Liver (tissue), 9 donors: ENCODE measurements around the gene ABHD3. TPM values are rescaled to one million over a fixed set of nuclear protein-coding genes. Genes with fewer than 3 reads are reported as not detected.

Source experiments
- DNase-seq: peaks from one replicate; pipeline ENCODE4 v3.0.0-alpha.2; 2017; ENCODE audit warnings: low spot score
- H3K27ac ChIP-seq, 2 donors: one replicate each; pipeline ENCODE4 v1.7.0; 2013; ENCODE audit warnings: inconsistent platforms in 2 of 2, low read length in 2 of 2, control low read depth in 1 of 2, low read depth in 1 of 2, mild to moderate bottlenecking in 1 of 2
- H3K27me3 ChIP-seq, 4 donors: one replicate each; pipeline versions ENCODE4 v1.6.1 to v1.7.0; 2013; ENCODE audit warnings: low read length in 3 of 4, inconsistent platforms in 1 of 4, mild to moderate bottlenecking in 1 of 4, moderate library complexity in 1 of 4; ENCODE audit not compliant: control insufficient read depth in 4 of 4, insufficient read depth in 4 of 4
- H3K36me3 ChIP-seq, 4 donors: one replicate each; pipeline versions ENCODE4 v1.6.1 to v1.7.0; 2013; ENCODE audit warnings: low read length in 3 of 4, mild to moderate bottlenecking in 3 of 4, low read depth in 1 of 4, moderate library complexity in 1 of 4; ENCODE audit not compliant: control insufficient read depth in 4 of 4, insufficient read depth in 3 of 4
- H3K4me1 ChIP-seq, 4 donors: one replicate each; pipeline versions ENCODE4 v1.6.1 to v1.7.0; 2013; ENCODE audit warnings: low read length in 3 of 4, mild to moderate bottlenecking in 3 of 4, moderate library complexity in 1 of 4; ENCODE audit not compliant: control insufficient read depth in 4 of 4, insufficient read depth in 4 of 4
- H3K4me3 ChIP-seq, 3 donors: one replicate each; pipeline versions ENCODE4 v1.6.1 to v1.7.0; 2013; ENCODE audit warnings: low read length in 3 of 3, control low read depth in 1 of 3, low read depth in 1 of 3, mild to moderate bottlenecking in 1 of 3
- H3K9ac ChIP-seq, 2 donors: one replicate each; pipeline ENCODE4 v1.7.0; 2013; ENCODE audit warnings: low read length in 2 of 2, mild to moderate bottlenecking in 2 of 2, moderate library complexity in 2 of 2, control low read depth in 1 of 2, low read depth in 1 of 2
- H3K9me3 ChIP-seq, 4 donors: one replicate each; pipeline versions ENCODE4 v1.6.1 to v1.7.0; 2013; ENCODE audit warnings: low read length in 3 of 4; ENCODE audit not compliant: control insufficient read depth in 4 of 4
- EGR1 ChIP-seq, 2 donors: IDR thresholded peaks; 2 replicates each; pipeline ENCODE4 v1.6.1; 2016 to 2018; ENCODE audit warnings: antibody characterized with exemption in 2 of 2, low read depth in 2 of 2
- FOXA1 ChIP-seq: IDR thresholded peaks from 2 replicates; pipeline ENCODE4 v1.6.1; 2016; ENCODE audit warnings: antibody characterized with exemption
- FOXA2 ChIP-seq: IDR thresholded peaks from 2 replicates; pipeline ENCODE4 v1.6.1; 2016; ENCODE audit warnings: antibody characterized with exemption
- GABPA ChIP-seq, 2 donors: IDR thresholded peaks in 1 of 2; conservative IDR thresholded peaks in 1 of 2; 2 replicates each; pipeline ENCODE4 v1.6.1; 2016; ENCODE audit warnings: antibody characterized with exemption in 2 of 2, mild to moderate bottlenecking in 1 of 2, moderate library complexity in 1 of 2
- HNF4A ChIP-seq, 2 donors: conservative IDR thresholded peaks; 2 replicates each; pipeline ENCODE4 v1.6.1; 2016; ENCODE audit warnings: antibody characterized with exemption in 2 of 2, mild to moderate bottlenecking in 2 of 2
- HNF4G ChIP-seq: IDR thresholded peaks from 2 replicates; pipeline ENCODE4 v1.6.1; 2016; ENCODE audit warnings: antibody characterized with exemption
- JUND ChIP-seq, 2 donors: IDR thresholded peaks; 2 replicates each; pipeline ENCODE4 v1.6.1; 2016; ENCODE audit warnings: antibody characterized with exemption in 2 of 2
- MAX ChIP-seq: IDR thresholded peaks from 2 replicates; pipeline ENCODE4 v1.6.1; 2016; ENCODE audit warnings: antibody characterized with exemption
- NR2F2 ChIP-seq: IDR thresholded peaks from 2 replicates; pipeline ENCODE4 v1.6.1; 2016; ENCODE audit warnings: antibody characterized with exemption
- RAD21 ChIP-seq, 2 donors: IDR thresholded peaks; 2 replicates each; pipeline ENCODE4 v1.6.1; 2016; ENCODE audit warnings: antibody characterized with exemption in 2 of 2, mild to moderate bottlenecking in 2 of 2
- RXRA ChIP-seq, 2 donors: IDR thresholded peaks; 2 replicates each; pipeline ENCODE4 v1.6.1; 2017 to 2018; ENCODE audit warnings: antibody characterized with exemption in 2 of 2, mild to moderate bottlenecking in 1 of 2
- SP1 ChIP-seq: IDR thresholded peaks from 2 replicates; pipeline ENCODE4 v1.6.1; 2018; ENCODE audit warnings: antibody characterized with exemption, mild to moderate bottlenecking
- TAF1 ChIP-seq: conservative IDR thresholded peaks from 2 replicates; pipeline ENCODE4 v1.6.1; 2016; ENCODE audit warnings: antibody characterized with exemption, mild to moderate bottlenecking
- YY1 ChIP-seq: IDR thresholded peaks from 2 replicates; pipeline ENCODE4 v1.6.1; 2016; ENCODE audit warnings: antibody characterized with exemption, mild to moderate bottlenecking
- WGBS: extraction: QIAGEN DNeasy Blood & Tissue Kit; methylation state at CpG from one replicate; pipeline ENCODE4 v1.1.7; 2013; 5-methylcytosine and 5-hydroxymethylcytosine counted together
- polyA plus RNA-seq, 2 donors: library from polyadenylated mRNA; stranded (reverse) in 1 of 2; unstranded in 1 of 2; fragments of 200-250 nt in 1 of 2; fragments of >200 nt in 1 of 2; fragmentation: Nextera tagmentation in 1 of 2; extraction: Ambion mirVana in 1 of 2; gene quantifications; one replicate each; pipeline versions ENCODE4 v1.2.1 to v1.2.3, GENCODE V29; 2013 to 2015
- total RNA-seq, 2 donors: library from RNA; depleted of rRNA; stranded (reverse); fragments of >200 nt; gene quantifications; one replicate each; pipeline ENCODE4 v1.2.3, GENCODE V29; 2014
- TF ChIP-seq, protein P1 (sequence below): fragments of 150-350 bp; IDR thresholded peaks from 2 replicates; pipeline ENCODE4 v1.5.1; 2017; ENCODE audit warnings: improper control_type of control experiment, low read depth, low read length; ENCODE audit not compliant: missing input control
- TF ChIP-seq, protein P2 (sequence below): IDR thresholded peaks from 2 replicates; pipeline ENCODE4 v1.6.1; 2016; ENCODE audit warnings: antibody characterized with exemption
- TF ChIP-seq, protein P3 (sequence below): IDR thresholded peaks from 2 replicates; pipeline ENCODE4 v1.6.1; 2016; ENCODE audit warnings: antibody characterized with exemption, mild to moderate bottlenecking
- TF ChIP-seq, protein P4 (sequence below): IDR thresholded peaks from 2 replicates; pipeline ENCODE4 v1.6.1; 2016; ENCODE audit warnings: antibody characterized with exemption
- donor health status: healthy.
- donor health status: healthy.
- donor health status: healthy.
- donor health status: healthy.
- donor health status: healthy.

ABHD3 gene
- total and polyA plus RNA-seq, 4 donors, result 20.0 to 48.9 (median 33.2) TPM

- peaks cover 2 to 13% (median 11%) of the 10 kb centered on the region in 4 donors for H3K4me1 ChIP-seq
- H3K9ac ChIP-seq, result peak overlapping the region in 1 of 2 donors; percentile 78
- H3K9me3 ChIP-seq, result no peaks in the 10 kb centered on the region
- H3K36me3 ChIP-seq, result no peaks in the 10 kb centered on the region
- H3K27ac ChIP-seq, result peak overlapping the region; percentile 87 to 98
- under 1% methylated on average over 41 of the region's 41 CpGs for whole genome bisulfite sequencing
- no peaks in the 10 kb centered on the region for H3K27me3 ChIP-seq
- TF ChIP-seq, protein P1, sequence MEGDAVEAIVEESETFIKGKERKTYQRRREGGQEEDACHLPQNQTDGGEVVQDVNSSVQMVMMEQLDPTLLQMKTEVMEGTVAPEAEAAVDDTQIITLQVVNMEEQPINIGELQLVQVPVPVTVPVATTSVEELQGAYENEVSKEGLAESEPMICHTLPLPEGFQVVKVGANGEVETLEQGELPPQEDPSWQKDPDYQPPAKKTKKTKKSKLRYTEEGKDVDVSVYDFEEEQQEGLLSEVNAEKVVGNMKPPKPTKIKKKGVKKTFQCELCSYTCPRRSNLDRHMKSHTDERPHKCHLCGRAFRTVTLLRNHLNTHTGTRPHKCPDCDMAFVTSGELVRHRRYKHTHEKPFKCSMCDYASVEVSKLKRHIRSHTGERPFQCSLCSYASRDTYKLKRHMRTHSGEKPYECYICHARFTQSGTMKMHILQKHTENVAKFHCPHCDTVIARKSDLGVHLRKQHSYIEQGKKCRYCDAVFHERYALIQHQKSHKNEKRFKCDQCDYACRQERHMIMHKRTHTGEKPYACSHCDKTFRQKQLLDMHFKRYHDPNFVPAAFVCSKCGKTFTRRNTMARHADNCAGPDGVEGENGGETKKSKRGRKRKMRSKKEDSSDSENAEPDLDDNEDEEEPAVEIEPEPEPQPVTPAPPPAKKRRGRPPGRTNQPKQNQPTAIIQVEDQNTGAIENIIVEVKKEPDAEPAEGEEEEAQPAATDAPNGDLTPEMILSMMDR, result no peak
- no peak for TF ChIP-seq RXRA (IDR thresholded peaks at IDR 0.05)
- H3K4me3 ChIP-seq, result peak overlapping the region; percentile 72 to 94 (median 78)
- DNase-seq, result no peak
Observed at GRCh38 chr18:21741312-21741561, 36.7 kb upstream of the ABHD3 start.

DNA sequence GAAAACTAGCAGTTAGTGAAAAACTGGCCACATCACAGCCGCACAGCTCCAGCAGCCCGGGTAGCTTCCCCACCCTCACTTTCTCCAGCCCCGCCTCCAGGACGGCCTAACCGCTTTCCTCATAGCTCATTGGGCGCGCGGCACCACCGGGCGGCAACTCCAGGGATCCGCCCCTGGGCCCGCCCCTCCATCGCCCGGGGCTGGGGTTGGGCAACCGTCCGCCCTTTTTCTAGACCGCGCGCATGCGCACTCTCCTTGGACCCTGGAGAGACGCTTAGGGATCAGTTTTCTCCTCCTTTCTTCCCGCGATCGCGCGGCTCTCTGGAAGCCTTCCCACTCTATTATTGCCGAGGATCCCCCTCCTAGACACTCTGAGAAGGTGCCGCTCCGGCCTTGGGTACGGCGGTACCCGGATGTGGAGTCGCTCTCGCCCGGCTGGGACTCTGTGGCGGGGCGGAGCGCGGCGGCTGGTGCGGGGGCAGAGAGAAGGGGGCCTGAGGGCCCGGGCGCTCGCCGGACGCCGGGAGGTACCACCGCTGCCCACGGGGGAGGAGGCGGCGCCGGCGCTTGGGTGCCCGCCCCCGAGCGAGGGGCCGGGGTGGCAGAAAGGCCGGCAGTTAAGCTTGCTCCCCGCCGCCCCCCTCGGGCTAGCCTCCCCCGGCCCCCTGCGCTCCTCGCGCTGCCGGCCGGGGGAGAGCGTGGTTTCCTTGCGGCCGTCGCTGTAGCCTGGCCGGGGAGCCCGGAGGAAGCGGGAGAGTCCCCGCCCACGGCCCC is 36.2 kb upstream of the ABHD3 start, which contains the start of gene MIB1:
MIB1 (plus strand) TSS at position 255 of the 774 bp plus-strand sequence. CDS start 792 bp downstream, outside the sequence.
- Histone ChIP-seq H3K9me3 (no peaks in the 10 kb centered on the region), H3K4me1 (peaks cover 2 to 13% (median 11%) of the 10 kb centered on the region in 4 donors), H3K27ac (peak within 1 kb of the TSS; percentile 87 to 98), H3K9ac (peak within 1 kb of the TSS; percentile 78 to 82), H3K4me3 (peak within 1 kb of the TSS; percentile 73 to 94 (median 78)), H3K36me3 (no peaks in the 10 kb centered on the region), H3K27me3 (no peaks in the 10 kb centered on the region)
- peak; percentile 31 to 37 for TF ChIP-seq RAD21 (IDR thresholded peaks at IDR 0.05)
- no peak for TF ChIP-seq MAX
- peak; percentile 79 for TF ChIP-seq SP1
- no peak for TF ChIP-seq FOXA1
- peak in 1 of 2 donors; percentile 40 for TF ChIP-seq GABPA (IDR thresholded peaks at IDR 0.05 in 1 of 2, conservative IDR thresholded peaks at IDR 0.05 in 1 of 2)
- TF ChIP-seq, protein P2, sequence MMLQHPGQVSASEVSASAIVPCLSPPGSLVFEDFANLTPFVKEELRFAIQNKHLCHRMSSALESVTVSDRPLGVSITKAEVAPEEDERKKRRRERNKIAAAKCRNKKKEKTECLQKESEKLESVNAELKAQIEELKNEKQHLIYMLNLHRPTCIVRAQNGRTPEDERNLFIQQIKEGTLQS, result no peak
- no peak for TF ChIP-seq FOXA2
- peak in 1 of 2 donors; percentile 10 for TF ChIP-seq RXRA (IDR thresholded peaks at IDR 0.05)
- peak; percentile 49 for TF ChIP-seq YY1
- TF ChIP-seq, protein P3, sequence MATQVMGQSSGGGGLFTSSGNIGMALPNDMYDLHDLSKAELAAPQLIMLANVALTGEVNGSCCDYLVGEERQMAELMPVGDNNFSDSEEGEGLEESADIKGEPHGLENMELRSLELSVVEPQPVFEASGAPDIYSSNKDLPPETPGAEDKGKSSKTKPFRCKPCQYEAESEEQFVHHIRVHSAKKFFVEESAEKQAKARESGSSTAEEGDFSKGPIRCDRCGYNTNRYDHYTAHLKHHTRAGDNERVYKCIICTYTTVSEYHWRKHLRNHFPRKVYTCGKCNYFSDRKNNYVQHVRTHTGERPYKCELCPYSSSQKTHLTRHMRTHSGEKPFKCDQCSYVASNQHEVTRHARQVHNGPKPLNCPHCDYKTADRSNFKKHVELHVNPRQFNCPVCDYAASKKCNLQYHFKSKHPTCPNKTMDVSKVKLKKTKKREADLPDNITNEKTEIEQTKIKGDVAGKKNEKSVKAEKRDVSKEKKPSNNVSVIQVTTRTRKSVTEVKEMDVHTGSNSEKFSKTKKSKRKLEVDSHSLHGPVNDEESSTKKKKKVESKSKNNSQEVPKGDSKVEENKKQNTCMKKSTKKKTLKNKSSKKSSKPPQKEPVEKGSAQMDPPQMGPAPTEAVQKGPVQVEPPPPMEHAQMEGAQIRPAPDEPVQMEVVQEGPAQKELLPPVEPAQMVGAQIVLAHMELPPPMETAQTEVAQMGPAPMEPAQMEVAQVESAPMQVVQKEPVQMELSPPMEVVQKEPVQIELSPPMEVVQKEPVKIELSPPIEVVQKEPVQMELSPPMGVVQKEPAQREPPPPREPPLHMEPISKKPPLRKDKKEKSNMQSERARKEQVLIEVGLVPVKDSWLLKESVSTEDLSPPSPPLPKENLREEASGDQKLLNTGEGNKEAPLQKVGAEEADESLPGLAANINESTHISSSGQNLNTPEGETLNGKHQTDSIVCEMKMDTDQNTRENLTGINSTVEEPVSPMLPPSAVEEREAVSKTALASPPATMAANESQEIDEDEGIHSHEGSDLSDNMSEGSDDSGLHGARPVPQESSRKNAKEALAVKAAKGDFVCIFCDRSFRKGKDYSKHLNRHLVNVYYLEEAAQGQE, result peak; percentile 49
- no peak for TF ChIP-seq NR2F2
- TF ChIP-seq JUND (IDR thresholded peaks at IDR 0.05), result no peak
- TF ChIP-seq HNF4A (conservative IDR thresholded peaks at IDR 0.05), result peak in 1 of 2 donors; percentile 17
- peak in 1 of 2 donors; percentile 17 for TF ChIP-seq EGR1 (IDR thresholded peaks at IDR 0.05; ENCODE audit: low read depth in 2 of 2)
- TF ChIP-seq, protein P4, sequence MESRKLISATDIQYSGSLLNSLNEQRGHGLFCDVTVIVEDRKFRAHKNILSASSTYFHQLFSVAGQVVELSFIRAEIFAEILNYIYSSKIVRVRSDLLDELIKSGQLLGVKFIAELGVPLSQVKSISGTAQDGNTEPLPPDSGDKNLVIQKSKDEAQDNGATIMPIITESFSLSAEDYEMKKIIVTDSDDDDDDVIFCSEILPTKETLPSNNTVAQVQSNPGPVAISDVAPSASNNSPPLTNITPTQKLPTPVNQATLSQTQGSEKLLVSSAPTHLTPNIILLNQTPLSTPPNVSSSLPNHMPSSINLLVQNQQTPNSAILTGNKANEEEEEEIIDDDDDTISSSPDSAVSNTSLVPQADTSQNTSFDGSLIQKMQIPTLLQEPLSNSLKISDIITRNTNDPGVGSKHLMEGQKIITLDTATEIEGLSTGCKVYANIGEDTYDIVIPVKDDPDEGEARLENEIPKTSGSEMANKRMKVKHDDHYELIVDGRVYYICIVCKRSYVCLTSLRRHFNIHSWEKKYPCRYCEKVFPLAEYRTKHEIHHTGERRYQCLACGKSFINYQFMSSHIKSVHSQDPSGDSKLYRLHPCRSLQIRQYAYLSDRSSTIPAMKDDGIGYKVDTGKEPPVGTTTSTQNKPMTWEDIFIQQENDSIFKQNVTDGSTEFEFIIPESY, result no peak
- TF ChIP-seq HNF4G, result no peak
- TF ChIP-seq, protein P1, result peak; percentile 1
- peak; percentile 29 for TF ChIP-seq TAF1
- DNase-seq, result peak; percentile 99
- whole genome bisulfite sequencing, result under 1% methylated on average over 76 of the region's 76 CpGs
